A673 (cell line): ENCODE data around the gene MCM3. TPM values are rescaled to one million over a fixed set of nuclear protein-coding genes. Genes with fewer than 3 reads are reported as not detected.
A peak's percentile ranks its signal among the peaks of the same experiment; 100 is the strongest.

ENCODE experiments used
- BruUV-seq: library from RNA; stranded (reverse); fragments of 400-500 nt; replicated peaks from 2 replicates; lab custom pipeline; 2021; lab: Mats Ljungman, UMichigan
- CTCF ChIA-PET: fragments of 300-600 bp; sonication (Branson Sonifier 250); formaldehyde crosslinking; loops from one replicate; lab custom pipeline; 2022; ENCODE audit warnings: antibody characterized with exemption; lab: Charles Lee
- POLR2A ChIA-PET: fragments of 300-600 bp; sonication (Branson Sonifier 250); formaldehyde crosslinking; loops from one replicate; lab custom pipeline; 2022; ENCODE audit warnings: antibody characterized with exemption; ENCODE audit not compliant: low non-redundant PET; lab: Charles Lee
- DNase-seq: peaks from one replicate; pipeline ENCODE4 v3.0.0-alpha.2; 2015; ENCODE audit warnings: low spot score
- H3K27ac ChIP-seq: fragments of 200-600 bp; sonication (generic); 2 replicates; pipeline ENCODE4 v1.5.1; 2016; ENCODE audit warnings: mixed run types, low read depth, mild to moderate bottlenecking, mixed read lengths, antibody characterized with exemption, low read length; ENCODE audit not compliant: poor library complexity, severe bottlenecking
- H3K27me3 ChIP-seq: fragments of 200-600 bp; sonication (generic); replicated peaks from 2 replicates; pipeline ENCODE4 v1.6.1; 2017; ENCODE audit warnings: mixed run types, low read depth, mild to moderate bottlenecking, mixed read lengths, antibody characterized with exemption, low read length; ENCODE audit not compliant: insufficient read depth, poor library complexity
- H3K36me3 ChIP-seq: fragments of 200-600 bp; sonication (generic); 2 replicates; pipeline ENCODE4 v1.6.1; 2016; ENCODE audit warnings: mixed run types, mild to moderate bottlenecking, mixed read lengths, antibody characterized with exemption, low read length; ENCODE audit not compliant: insufficient read depth, poor library complexity, severe bottlenecking
- H3K4me1 ChIP-seq: fragments of 200-600 bp; sonication (generic); 2 replicates; pipeline ENCODE4 v1.6.1; 2017; ENCODE audit warnings: mixed run types, mild to moderate bottlenecking, mixed read lengths, antibody characterized with exemption, low read length; ENCODE audit not compliant: insufficient read depth, poor library complexity, severe bottlenecking
- H3K4me3 ChIP-seq: fragments of 200-600 bp; sonication (generic); 2 replicates; pipeline ENCODE4 v1.5.1; 2016; ENCODE audit warnings: low read depth, mixed run types, mild to moderate bottlenecking, mixed read lengths, low read length; ENCODE audit not compliant: poor library complexity, severe bottlenecking
- H3K9me3 ChIP-seq: fragments of 200-600 bp; sonication (generic); 2 replicates; pipeline ENCODE4 v1.6.1; 2016; ENCODE audit warnings: mixed run types, low read depth, mild to moderate bottlenecking, mixed read lengths, antibody characterized with exemption, low read length; ENCODE audit not compliant: poor library complexity, severe bottlenecking
- CTCF ChIP-seq: fragments of 300-800, 200-600 bp; sonication (generic); conservative IDR thresholded peaks from 2 replicates; pipeline ENCODE4 v1.5.1; 2017; ENCODE audit warnings: low read depth, mild to moderate bottlenecking, antibody characterized with exemption, low read length, moderate library complexity, mixed read lengths
- EZH2 ChIP-seq: fragments of 200-600 bp; sonication (generic); IDR thresholded peaks from 2 replicates; pipeline ENCODE4 v1.6.1; 2017; ENCODE audit warnings: borderline replicate concordance, low read depth, mild to moderate bottlenecking, mixed read lengths, antibody characterized with exemption, low read length; ENCODE audit not compliant: poor library complexity, severe bottlenecking
- intact Hi-C: fragments of 100-400 bp; cut with micrococcal nuclease; formaldehyde crosslinking; loops from one replicate; pipeline ENCODE4 v1.10.0; 2022; ENCODE audit not compliant: unreplicated experiment
- total RNA-seq: library from RNA; stranded (reverse); gene quantifications from 2 replicates; pipeline ENCODE4 v1.2.3, GENCODE V29; 2021

Gene MCM3
- total RNA-seq, 1 experiment from 2014 or later, result 233 TPM

- ChIA-PET POLR2A (no interaction called here), CTCF (no interaction called here)
- H3K27ac ChIP-seq, result no peak overlapping the region
- no TSS peak for BruUV-seq
- TF ChIP-seq EZH2 (no peak), CTCF (no peak)
- DNase-seq, result no peak
- intact Hi-C loops, result no loop called here
- no peaks in the 10 kb centered on the region for H3K27me3 ChIP-seq
- H3K4me1 ChIP-seq, result no peaks in the 10 kb centered on the region
- no peaks in the 10 kb centered on the region for H3K9me3 ChIP-seq
- H3K36me3 ChIP-seq, result no peaks in the 10 kb centered on the region
- H3K4me3 ChIP-seq, result no peak overlapping the region
Observed at GRCh38 chr6:52245425-52245824, 39.1 kb downstream of the MCM3 start.

GRCh38 chr6:52244400-52244799, 40.1 kb downstream of the MCM3 start, which contains the start of gene IL17F:
Gene IL17F (minus strand): TSS chr6:52244500. CDS start chr6:52244429, 71 bp downstream.
- Histone ChIP-seq H3K4me1 (no peaks in the 10 kb centered on the region), H3K27ac (no peak within 1 kb of the TSS), H3K27me3 (no peaks in the 10 kb centered on the region), H3K36me3 (no peaks in the 10 kb centered on the region), H3K4me3 (no peak within 1 kb of the TSS), H3K9me3 (no peaks in the 10 kb centered on the region)
- POLR2A ChIA-PET, result no interaction called here
- TF ChIP-seq EZH2 (no peak), CTCF (no peak)
- BruUV-seq, result no TSS peak
- CTCF ChIA-PET, result no interaction called here
- no peak for DNase-seq
- intact Hi-C loops, result no loop called here

- ChIA-PET CTCF (no interaction called here), POLR2A (no interaction called here)
- intact Hi-C loops, result no loop called here
- TF ChIP-seq CTCF (no peak), EZH2 (no peak)
- peak; percentile 9 for DNase-seq
- no peaks in the 10 kb centered on the region for H3K4me1 ChIP-seq
- no peak overlapping the region for H3K4me3 ChIP-seq
- H3K9me3 ChIP-seq, result no peaks in the 10 kb centered on the region
- no peak overlapping the region for H3K27ac ChIP-seq
- no peaks in the 10 kb centered on the region for H3K27me3 ChIP-seq
- no TSS peak for BruUV-seq
- H3K36me3 ChIP-seq, result no peaks in the 10 kb centered on the region
Observed at GRCh38 chr6:52243282-52243893, 41.2 kb downstream of the MCM3 start.
